HepG2 (cell line): ENCODE measurements around the gene ARHGAP45. TPM values are rescaled to one million over a fixed set of nuclear protein-coding genes. Genes with fewer than 3 reads are reported as not detected.

Experiments used
- CREM ChIP-seq, 2 experiments: sonication (generic) in 1 of 2; formaldehyde crosslinking in 1 of 2; IDR thresholded peaks; 2 replicates each; pipeline versions ENCODE4 v1.4.0 to v1.6.1; 2016 to 2020; ENCODE audit warnings: antibody characterized with exemption in 1 of 2, mild to moderate bottlenecking in 1 of 2, missing genetic modification reagents in 1 of 2
- ETV6 ChIP-seq: sonication (generic); formaldehyde crosslinking; conservative IDR thresholded peaks from 2 replicates; pipeline ENCODE4 v1.4.0; 2020; ENCODE audit warnings: missing genetic modification reagents
- HDAC2 ChIP-seq: sonication (generic); formaldehyde crosslinking; IDR thresholded peaks from 2 replicates; pipeline ENCODE4 v1.4.0; 2020; ENCODE audit warnings: missing genetic modification reagents
- HMGXB4 ChIP-seq, 2 experiments: sonication (generic) in 1 of 2; formaldehyde crosslinking in 1 of 2; IDR thresholded peaks; 2 replicates each; pipeline versions ENCODE4 v1.4.0 to v1.6.1; 2018 to 2020; ENCODE audit warnings: missing genetic modification reagents in 2 of 2, borderline replicate concordance in 1 of 2, low read depth in 1 of 2, mild to moderate bottlenecking in 1 of 2, missing biosample characterization in 1 of 2
- HNF4A ChIP-seq: sonication (generic); formaldehyde crosslinking; IDR thresholded peaks from 2 replicates; pipeline ENCODE4 v1.4.0; 2020; ENCODE audit warnings: missing genetic modification reagents
- HOXA3 ChIP-seq: sonication (generic); formaldehyde crosslinking; IDR thresholded peaks from 2 replicates; pipeline ENCODE4 v1.5.0; 2020; ENCODE audit warnings: missing genetic modification reagents
- KLF11 ChIP-seq: IDR thresholded peaks from 2 replicates; pipeline ENCODE4 v1.6.1; 2016; ENCODE audit warnings: missing compliant biosample characterization
- KMT2A ChIP-seq: sonication (generic); formaldehyde crosslinking; IDR thresholded peaks from 2 replicates; pipeline ENCODE4 v1.4.0; 2020; ENCODE audit warnings: missing genetic modification reagents
- MIER3 ChIP-seq: IDR thresholded peaks from 2 replicates; pipeline ENCODE4 v1.6.1; 2016; ENCODE audit warnings: missing compliant biosample characterization, borderline replicate concordance
- NONO ChIP-seq, 2 experiments: fragments of 450-650 bp in 1 of 2; sonication (generic) in 1 of 2; formaldehyde crosslinking in 1 of 2; IDR thresholded peaks in 1 of 2; conservative IDR thresholded peaks in 1 of 2; 2 replicates each; pipeline versions ENCODE4 v1.6.1 to v1.8.0; 2017 to 2022; ENCODE audit warnings: mild to moderate bottlenecking in 1 of 2, missing genetic modification reagents in 1 of 2, moderate library complexity in 1 of 2
- POLR2A ChIP-seq, 2 experiments: IDR thresholded peaks; 2 replicates each; pipeline ENCODE4 v1.6.1; 2011; ENCODE audit warnings: low read depth in 2 of 2, low read length in 2 of 2, mild to moderate bottlenecking in 1 of 2, moderate library complexity in 1 of 2; ENCODE audit not compliant: insufficient read depth in 1 of 2
- SAP130 ChIP-seq: IDR thresholded peaks from 2 replicates; pipeline ENCODE4 v1.6.1; 2016; ENCODE audit warnings: low read depth
- SPEN ChIP-seq: sonication (generic); formaldehyde crosslinking; IDR thresholded peaks from 2 replicates; pipeline ENCODE4 v1.5.1; 2020; ENCODE audit warnings: low read depth, mild to moderate bottlenecking, missing genetic modification reagents
- TAF1 ChIP-seq: sonication (generic); formaldehyde crosslinking; IDR thresholded peaks from 2 replicates; pipeline ENCODE4 v1.4.0; 2020; ENCODE audit warnings: missing genetic modification reagents
- TFE3 ChIP-seq: IDR thresholded peaks from 2 replicates; pipeline ENCODE4 v1.6.1; 2016
- ZBTB49 ChIP-seq: sonication (generic); formaldehyde crosslinking; IDR thresholded peaks from 2 replicates; pipeline ENCODE4 v1.4.0; 2020; ENCODE audit warnings: missing genetic modification reagents, borderline replicate concordance
- ZIK1 ChIP-seq: sonication (generic); formaldehyde crosslinking; IDR thresholded peaks from 2 replicates; pipeline ENCODE4 v1.5.0; 2020; ENCODE audit warnings: mild to moderate bottlenecking, low read depth, missing genetic modification reagents, borderline replicate concordance
- ZNF230 ChIP-seq: sonication (generic); formaldehyde crosslinking; IDR thresholded peaks from 2 replicates; pipeline ENCODE4 v1.4.0; 2020; ENCODE audit warnings: mild to moderate bottlenecking, missing genetic modification reagents
- ZNF552 ChIP-seq: sonication (generic); formaldehyde crosslinking; IDR thresholded peaks from 2 replicates; pipeline ENCODE4 v1.9.0; 2022; ENCODE audit warnings: missing genetic modification reagents, mild to moderate bottlenecking, borderline replicate concordance
- ZNF564 ChIP-seq: sonication (generic); formaldehyde crosslinking; IDR thresholded peaks from 2 replicates; pipeline ENCODE4 v1.8.1; 2023; ENCODE audit warnings: mild to moderate bottlenecking, missing genetic modification reagents
- ZNF580 ChIP-seq: IDR thresholded peaks from 2 replicates; pipeline ENCODE4 v1.6.1; 2016; ENCODE audit warnings: low read depth, borderline replicate concordance
- ZNF883 ChIP-seq: sonication (generic); formaldehyde crosslinking; IDR thresholded peaks from 2 replicates; pipeline ENCODE4 v1.5.1; 2020; ENCODE audit warnings: mild to moderate bottlenecking, missing genetic modification reagents; ENCODE audit errors: not compliant biosample characterization
- polyA plus RNA-seq, 8 experiments: library from polyadenylated mRNA; depleted of rRNA in 3 of 8; stranded (reverse) in 7 of 8; unstranded in 1 of 8; fragments of >200 nt; fragmentation: Illumina TruSeq in 4 of 8; extraction: Trizol in 4 of 8; gene quantifications; 2 replicates each; pipeline versions ENCODE4 v1.2.1 to v1.2.3, GENCODE V29; 2011 to 2016; ENCODE audit warnings: low read depth in 4 of 8, missing spikeins in 1 of 8, mixed read lengths in 1 of 8; ENCODE audit not compliant: insufficient read depth in 1 of 8
- total RNA-seq, 5 experiments: library from RNA; depleted of rRNA; stranded (reverse); fragments of >200 nt; fragmentation: Illumina TruSeq; extraction: Trizol; gene quantifications; 2 replicates each; pipeline ENCODE4 v1.2.3, GENCODE V29; 2016; ENCODE audit warnings: low read depth in 1 of 5

ARHGAP45 gene
- total and polyA plus RNA-seq, 2 of the 13 experiments (the other 11 are each of a cell fraction or from before 2014, with no cell fraction given), result 0.84 to 32.0 TPM

GRCh38 chr19:1094978-1095701 lies 28.2 kb downstream of the ARHGAP45 start, which contains the start of gene POLR2E (continued):
- TF ChIP-seq ZBTB49 (no peak), SPEN (CRISPR knock-in tag) (peak; percentile 93), ZNF564 (CRISPR knock-in tag) (0 out of 2 replicates have a peak, but pooled peaks have one; percentile 41), SAP130 (CRISPR knock-in tag) (peak; percentile 81), HNF4A (CRISPR knock-in tag) (no peak; the same call in 1 of the 2 replicates), MIER3 (peak; percentile 66; the same call in 1 of the 2 replicates), ZNF580 (CRISPR knock-in tag) (peak; percentile 59; the same call in 1 of the 2 replicates), KLF11 (peak; percentile 76; the same call in 1 of the 2 replicates), CREM (IDR thresholded peaks at IDR 0.05) (peak; percentile 90), CREM (CRISPR knock-in tag; IDR thresholded peaks at IDR 0.05) (no peak), ZNF552 (CRISPR knock-in tag) (0 out of 2 replicates have a peak, but pooled peaks have one; percentile 48), HDAC2 (CRISPR knock-in tag) (peak; percentile 52; the same call in 1 of the 2 replicates), ZIK1 (CRISPR knock-in tag) (peak; percentile 36; the same call in 1 of the 2 replicates), HMGXB4 (CRISPR knock-in tag; IDR thresholded peaks at IDR 0.05; ENCODE audit: borderline replicate concordance in 1 of 2, low read depth in 1 of 2) (peak; percentile 59 to 72; a peak in 3 of 4 replicates), HOXA3 (CRISPR knock-in tag) (peak; percentile 86), TFE3 (CRISPR knock-in tag) (peak; percentile 36; the same call in 1 of the 2 replicates), TAF1 (CRISPR knock-in tag) (peak; percentile 88; the same call in 1 of the 2 replicates), POLR2A (IDR thresholded peaks at IDR 0.05; ENCODE audit: insufficient read depth in 1 of 2, low read depth in 2 of 2, low read length in 2 of 2) (peak; percentile 62 to 74), NONO (IDR thresholded peaks at IDR 0.05) (no peak), NONO (CRISPR knock-in tag; conservative IDR thresholded peaks at IDR 0.05) (peak; percentile 77), ZNF230 (CRISPR knock-in tag) (no peak), ZNF883 (CRISPR knock-in tag) (peak; percentile 71), KMT2A (CRISPR knock-in tag) (0 out of 2 replicates have a peak, but pooled peaks have one; percentile 32), ETV6 (no peak)
